ENCODE data around the gene OPCML.

DNA sequence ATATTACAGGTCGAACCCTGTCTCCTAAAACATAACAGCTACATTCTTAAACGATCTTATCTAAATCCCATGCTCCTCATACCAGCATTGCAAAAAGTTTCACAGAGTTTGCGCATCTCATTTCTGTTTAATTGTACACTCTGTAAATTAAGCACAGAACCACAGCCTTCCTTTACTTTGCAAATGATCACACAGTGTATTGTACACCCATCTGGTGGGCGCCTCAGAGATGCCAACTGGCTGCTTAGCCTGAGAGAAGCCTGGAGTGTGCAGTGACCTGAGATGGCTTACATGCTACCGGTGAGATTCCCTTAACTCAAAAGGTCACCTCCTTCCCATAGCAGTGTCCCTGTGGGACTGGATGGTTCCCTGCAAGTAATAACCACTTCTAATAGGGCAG, 1077.3 kb downstream of the OPCML start:
- no peak for TF ChIP-seq CTCF (IDR thresholded peaks at IDR 0.05)
- TF ChIP-seq EZH2 (IDR thresholded peaks at IDR 0.05; ENCODE audit: borderline replicate concordance, insufficient read depth, low read depth, low read length, poor library complexity, severe bottlenecking), result no peak
